ENCODE data around the gene INSC. TPM values are rescaled to one million over a fixed set of nuclear protein-coding genes. Genes with fewer than 3 reads are reported as not detected.

The INSC gene
- total and polyA plus RNA-seq, 10 donors: 0.04 to 1.8 (median 0.29) TPM; not detected in 2

- no peak for TF ChIP-seq POLR2AphosphoS5 (IDR thresholded peaks at IDR 0.05)
- TF ChIP-seq POLR2A (IDR thresholded peaks at IDR 0.05): no peak
- TF ChIP-seq CTCF (IDR thresholded peaks at IDR 0.05 in 8 of 11, conservative IDR thresholded peaks at IDR 0.05 in 3 of 11): no peak
- WGBS, 5 donors: 49 to 67% (median 67%) methylated on average over 2 of the region's 2 CpGs
- no peak for DNase-seq
- Histone ChIP-seq H3K4me1 (peaks cover 0 to 5% (median 0%) of the 10 kb centered on the region in 6 donors), H3K9me3 (no peaks in the 10 kb centered on the region), H3K27me3 (replicated peaks in 1 of 7) (peaks cover 0 to 15% (median 0%) of the 10 kb centered on the region in 7 donors), H3K4me3 (no peak overlapping the region), H3K27ac (no peak overlapping the region), H3K36me3 (no peaks in the 10 kb centered on the region)
- intact Hi-C loops (cut with DNase I; ENCODE audit: low total_unique reads): no loop called here
Observed at GRCh38 chr11:15206791-15207190, 92.1 kb downstream of the INSC start.

- DNase-seq: peak; percentile 94
- H3K4me3 ChIP-seq: no peak overlapping the region
- H3K27me3 ChIP-seq (replicated peaks in 1 of 7): peaks cover 0 to 15% (median 0%) of the 10 kb centered on the region in 7 donors
- no peaks in the 10 kb centered on the region for H3K36me3 ChIP-seq
- intact Hi-C loops (cut with DNase I; ENCODE audit: low total_unique reads): loop anchor here (2.0 kb wide), 1 partner anchor 108 kb away; no protein-coding TSS in a partner anchor
- H3K9me3 ChIP-seq: no peaks in the 10 kb centered on the region
- peaks cover 0 to 5% (median 0%) of the 10 kb centered on the region in 6 donors for H3K4me1 ChIP-seq
- H3K27ac ChIP-seq: no peak overlapping the region
- 13 to 18% (median 14%) methylated on average over 8 to 10 of the region's 10 CpGs for WGBS, 5 donors
- TF ChIP-seq POLR2AphosphoS5 (IDR thresholded peaks at IDR 0.05) (no peak), CTCF (IDR thresholded peaks at IDR 0.05 in 8 of 11, conservative IDR thresholded peaks at IDR 0.05 in 3 of 11) (peak; percentile 79 to 94 (median 89))
Observed at GRCh38 chr11:15208378-15209222, 93.9 kb downstream of the INSC start.

- Histone ChIP-seq H3K4me1 (peaks cover 0 to 5% (median 0%) of the 10 kb centered on the region in 6 donors), H3K27me3 (replicated peaks in 1 of 7) (peaks cover 0 to 11% (median 0%) of the 10 kb centered on the region in 7 donors), H3K36me3 (no peaks in the 10 kb centered on the region), H3K27ac (peak overlapping the region in 2 of 8 donors; percentile 31 to 53), H3K9me3 (no peaks in the 10 kb centered on the region), H3K4me3 (no peak overlapping the region)
- no peak for DNase-seq
- WGBS, 5 donors: 74 to 86% (median 77%) methylated on average over 4 of the region's 4 CpGs
- intact Hi-C loops (cut with DNase I; ENCODE audit: low total_unique reads): no loop called here
- TF ChIP-seq CTCF (IDR thresholded peaks at IDR 0.05 in 8 of 11, conservative IDR thresholded peaks at IDR 0.05 in 3 of 11): no peak
- no peak for TF ChIP-seq POLR2AphosphoS5 (IDR thresholded peaks at IDR 0.05)
Observed at GRCh38 chr11:15212876-15213275, 98.2 kb downstream of the INSC start.

- DNase-seq: no peak
- 75 to 90% (median 81%) methylated on average over 3 of the region's 3 CpGs for WGBS, 5 donors
- no peaks in the 10 kb centered on the region for H3K36me3 ChIP-seq
- no peaks in the 10 kb centered on the region for H3K9me3 ChIP-seq
- no peak overlapping the region for H3K4me3 ChIP-seq
- intact Hi-C loops (cut with DNase I; ENCODE audit: low total_unique reads): no loop called here
- peaks cover 0 to 7% (median 0%) of the 10 kb centered on the region in 7 donors for H3K27me3 ChIP-seq (replicated peaks in 1 of 7)
- H3K27ac ChIP-seq: peak overlapping the region in 2 of 8 donors; percentile 31 to 53
- peaks cover 0 to 2% (median 0%) of the 10 kb centered on the region in 6 donors for H3K4me1 ChIP-seq
- TF ChIP-seq POLR2AphosphoS5 (IDR thresholded peaks at IDR 0.05) (no peak), CTCF (IDR thresholded peaks at IDR 0.05 in 8 of 11, conservative IDR thresholded peaks at IDR 0.05 in 3 of 11) (no peak), POLR2A (IDR thresholded peaks at IDR 0.05) (no peak)
Observed at GRCh38 chr11:15213471-15214231, 98.9 kb downstream of the INSC start.

Measured in spleen (tissue), 11 donors.